OCI-LY3 (cell line): Measurements from ENCODE around the gene LRRTM2.

Source experiments
- H2AFZ ChIP-seq: fragments of 200-600, 300-600 bp; shearing (Covaris generic); 2 replicates; pipeline ENCODE4 v1.6.0; 2014; ENCODE audit warnings: antibody characterized with exemption, low read depth, low read length
- H3K27ac ChIP-seq: fragments of 200-600, 300-600 bp; sonication (generic); 2 replicates; pipeline ENCODE4 v1.5.1; 2014; ENCODE audit warnings: mild to moderate bottlenecking, low read length, moderate library complexity, mixed read lengths
- H3K27me3 ChIP-seq: fragments of 200-600, 300-600 bp; sonication (generic); 2 replicates; pipeline ENCODE4 v1.6.1; 2014; ENCODE audit warnings: low read depth, low read length, mixed read lengths
- H3K36me3 ChIP-seq: fragments of 200-600, 300-600 bp; sonication (generic); replicated peaks from 2 replicates; pipeline ENCODE3; 2014; ENCODE audit warnings: low read depth, low read length, mixed read lengths
- H3K4me1 ChIP-seq: fragments of 300-600, 200-600 bp; sonication (generic); 2 replicates; pipeline ENCODE4 v1.6.1; 2014; ENCODE audit warnings: low read length, mixed read lengths
- H3K4me2 ChIP-seq: fragments of 200-600, 300-600 bp; sonication (generic); 2 replicates; pipeline ENCODE4 v1.6.1; 2014; ENCODE audit warnings: low read length, mixed read lengths
- H3K4me3 ChIP-seq: fragments of 300-600, 200-600 bp; sonication (generic); 2 replicates; pipeline ENCODE4 v1.5.1; 2014; ENCODE audit warnings: antibody characterized with exemption, mild to moderate bottlenecking, low read length, moderate library complexity
- H3K79me2 ChIP-seq: fragments of 300-600, 200-600 bp; shearing (Covaris generic); 2 replicates; pipeline ENCODE4 v1.6.1; 2014; ENCODE audit warnings: mild to moderate bottlenecking, low read length, mixed read lengths
- H3K9ac ChIP-seq: fragments of 300-600, 200-600 bp; shearing (Covaris generic); 2 replicates; pipeline ENCODE4 v1.6.0; 2014; ENCODE audit warnings: mild to moderate bottlenecking, low read length, moderate library complexity
- H3K9me3 ChIP-seq: fragments of 200-600, 300-600 bp; shearing (Covaris generic); 2 replicates; pipeline ENCODE4 v1.6.1; 2014; ENCODE audit warnings: low read length, mixed read lengths; ENCODE audit not compliant: insufficient read depth
- H4K20me1 ChIP-seq: fragments of 200-600, 300-600 bp; sonication (generic); 2 replicates; pipeline ENCODE4 v1.6.1; 2016; ENCODE audit warnings: low read length, mixed read lengths; ENCODE audit not compliant: insufficient read depth
- EZH2phosphoT487 ChIP-seq: fragments of 200-600 bp; shearing (Covaris generic); IDR thresholded peaks from 2 replicates; pipeline ENCODE4 v1.6.1; 2018; ENCODE audit warnings: antibody characterized with exemption, mixed run types, low read depth
- TF ChIP-seq, protein P1 (sequence below): fragments of 200-600, 300-600 bp; sonication (generic); IDR thresholded peaks from 2 replicates; pipeline ENCODE4 v1.5.1; 2014; ENCODE audit warnings: antibody characterized with exemption, low read length, low read depth

LRRTM2 gene

DNA sequence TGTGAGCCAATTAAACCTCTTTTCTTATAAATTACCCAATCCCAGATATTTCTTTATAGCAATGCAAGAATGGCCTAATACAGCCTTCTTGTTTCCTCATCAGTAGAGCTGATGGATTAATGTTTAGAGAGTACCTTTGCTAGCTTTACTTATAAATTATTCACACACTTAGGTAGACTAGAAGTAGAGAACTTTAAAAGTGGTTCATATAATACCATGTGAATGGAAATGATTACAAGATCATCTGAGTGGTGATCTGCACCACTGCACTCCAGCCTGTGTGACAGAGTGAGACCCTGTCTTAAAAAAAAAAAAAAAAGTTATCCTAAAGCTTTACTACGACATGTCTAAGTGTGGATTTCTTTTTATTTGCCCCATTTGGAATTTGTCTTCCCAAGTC is 23.2 kb upstream of the LRRTM2 start:
- Histone ChIP-seq H3K4me2 (no peak overlapping the region), H3K4me3 (no peak overlapping the region), H3K27ac (no peak overlapping the region), H3K4me1 (no peaks in the 10 kb centered on the region), H3K9ac (no peak overlapping the region), H3K9me3 (no peaks in the 10 kb centered on the region), H2AFZ (no peak overlapping the region), H4K20me1 (no peaks in the 10 kb centered on the region), H3K27me3 (no peaks in the 10 kb centered on the region), H3K36me3 (no peaks in the 10 kb centered on the region), H3K79me2 (no peaks in the 10 kb centered on the region)
- TF ChIP-seq, protein P1, sequence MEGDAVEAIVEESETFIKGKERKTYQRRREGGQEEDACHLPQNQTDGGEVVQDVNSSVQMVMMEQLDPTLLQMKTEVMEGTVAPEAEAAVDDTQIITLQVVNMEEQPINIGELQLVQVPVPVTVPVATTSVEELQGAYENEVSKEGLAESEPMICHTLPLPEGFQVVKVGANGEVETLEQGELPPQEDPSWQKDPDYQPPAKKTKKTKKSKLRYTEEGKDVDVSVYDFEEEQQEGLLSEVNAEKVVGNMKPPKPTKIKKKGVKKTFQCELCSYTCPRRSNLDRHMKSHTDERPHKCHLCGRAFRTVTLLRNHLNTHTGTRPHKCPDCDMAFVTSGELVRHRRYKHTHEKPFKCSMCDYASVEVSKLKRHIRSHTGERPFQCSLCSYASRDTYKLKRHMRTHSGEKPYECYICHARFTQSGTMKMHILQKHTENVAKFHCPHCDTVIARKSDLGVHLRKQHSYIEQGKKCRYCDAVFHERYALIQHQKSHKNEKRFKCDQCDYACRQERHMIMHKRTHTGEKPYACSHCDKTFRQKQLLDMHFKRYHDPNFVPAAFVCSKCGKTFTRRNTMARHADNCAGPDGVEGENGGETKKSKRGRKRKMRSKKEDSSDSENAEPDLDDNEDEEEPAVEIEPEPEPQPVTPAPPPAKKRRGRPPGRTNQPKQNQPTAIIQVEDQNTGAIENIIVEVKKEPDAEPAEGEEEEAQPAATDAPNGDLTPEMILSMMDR, result no peak
- no peak for TF ChIP-seq EZH2phosphoT487

DNA sequence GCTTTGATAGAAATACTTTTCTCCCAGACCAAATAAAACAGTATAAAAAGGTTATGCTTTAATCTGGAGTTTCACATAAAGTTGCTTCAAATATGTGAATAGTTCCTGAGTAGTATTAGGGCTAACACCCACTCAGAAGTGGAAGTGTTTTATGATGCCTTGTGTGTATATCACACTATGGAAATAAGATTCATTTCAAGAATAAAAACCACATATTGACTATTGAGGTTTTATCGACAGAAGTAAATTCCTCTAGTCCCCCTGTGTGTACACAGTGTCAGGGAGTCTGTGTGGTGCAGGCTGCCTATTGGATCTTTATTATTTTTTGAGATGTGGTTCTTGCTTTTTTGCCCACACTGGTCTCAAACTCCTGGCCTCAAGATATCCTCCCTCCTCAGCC is 20.8 kb upstream of the LRRTM2 start:
- no peaks in the 10 kb centered on the region for H3K9me3 ChIP-seq
- no peak overlapping the region for H3K27ac ChIP-seq
- H3K4me2 ChIP-seq, result no peak overlapping the region
- TF ChIP-seq, protein P1, result no peak
- TF ChIP-seq EZH2phosphoT487, result no peak
- no peaks in the 10 kb centered on the region for H3K4me1 ChIP-seq
- H3K4me3 ChIP-seq, result no peak overlapping the region
- no peaks in the 10 kb centered on the region for H3K79me2 ChIP-seq
- H2AFZ ChIP-seq, result no peak overlapping the region
- no peaks in the 10 kb centered on the region for H4K20me1 ChIP-seq
- no peaks in the 10 kb centered on the region for H3K27me3 ChIP-seq
- no peak overlapping the region for H3K9ac ChIP-seq
- H3K36me3 ChIP-seq, result peaks cover 3% of the 10 kb centered on the region

DNA sequence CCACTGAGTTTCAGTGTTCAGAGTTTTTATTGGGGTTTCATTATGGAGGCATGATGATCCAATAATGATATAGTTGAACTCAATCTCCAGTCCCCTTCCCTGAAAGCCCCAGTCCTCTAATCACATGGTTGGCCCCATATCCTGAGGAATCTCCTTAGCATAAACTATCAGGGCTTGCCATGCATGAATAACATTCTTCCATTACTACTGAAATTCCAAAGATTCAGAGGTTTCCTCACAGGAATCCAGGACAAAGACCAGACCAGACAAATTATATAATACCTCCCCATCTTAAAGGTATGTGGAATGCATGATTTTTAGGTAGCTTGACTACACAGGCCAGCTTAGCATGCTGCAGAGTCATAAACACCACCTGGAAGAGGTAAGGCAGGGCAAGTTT is 15.5 kb upstream of the LRRTM2 start:
- Histone ChIP-seq H3K4me2 (no peak overlapping the region), H4K20me1 (no peaks in the 10 kb centered on the region), H3K4me3 (no peak overlapping the region), H3K36me3 (peaks cover 23% of the 10 kb centered on the region), H3K9ac (no peak overlapping the region), H3K79me2 (no peaks in the 10 kb centered on the region), H2AFZ (no peak overlapping the region), H3K27ac (no peak overlapping the region), H3K9me3 (peaks cover 7% of the 10 kb centered on the region; the same call in 1 of the 2 replicates), H3K4me1 (no peaks in the 10 kb centered on the region), H3K27me3 (no peaks in the 10 kb centered on the region)
- TF ChIP-seq, protein P1, result no peak
- TF ChIP-seq EZH2phosphoT487, result no peak

DNA sequence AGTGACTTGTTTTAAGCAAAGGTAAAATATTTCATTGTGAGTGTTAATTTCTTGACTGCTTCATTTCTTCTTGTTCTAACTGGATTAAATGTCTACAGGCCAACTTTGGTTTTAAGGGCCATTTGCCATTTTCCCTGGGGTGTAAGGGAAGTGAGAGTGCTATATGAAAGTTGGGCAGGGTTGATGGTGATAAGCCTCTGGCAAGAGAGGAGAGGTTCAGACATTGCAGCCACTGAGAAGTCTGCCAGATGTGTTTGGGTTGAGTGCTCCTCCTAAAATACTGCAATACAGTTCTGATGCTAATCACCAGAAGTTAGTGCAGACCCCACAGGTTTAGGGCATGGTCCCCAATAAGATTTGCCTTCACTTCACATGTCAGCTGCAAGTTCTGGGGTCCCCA is 14.9 kb upstream of the LRRTM2 start:
- Histone ChIP-seq H3K4me3 (no peak overlapping the region), H2AFZ (no peak overlapping the region), H3K4me2 (no peak overlapping the region), H3K9me3 (peaks cover 7% of the 10 kb centered on the region; the same call in 1 of the 2 replicates), H3K36me3 (peaks cover 23% of the 10 kb centered on the region), H3K27me3 (no peaks in the 10 kb centered on the region), H3K9ac (no peak overlapping the region), H3K79me2 (no peaks in the 10 kb centered on the region), H4K20me1 (no peaks in the 10 kb centered on the region), H3K27ac (no peak overlapping the region), H3K4me1 (no peaks in the 10 kb centered on the region)
- no peak for TF ChIP-seq EZH2phosphoT487
- TF ChIP-seq, protein P1, result no peak
